ENCODE measurements around the gene CMSS1.

CMSS1 gene

DNA sequence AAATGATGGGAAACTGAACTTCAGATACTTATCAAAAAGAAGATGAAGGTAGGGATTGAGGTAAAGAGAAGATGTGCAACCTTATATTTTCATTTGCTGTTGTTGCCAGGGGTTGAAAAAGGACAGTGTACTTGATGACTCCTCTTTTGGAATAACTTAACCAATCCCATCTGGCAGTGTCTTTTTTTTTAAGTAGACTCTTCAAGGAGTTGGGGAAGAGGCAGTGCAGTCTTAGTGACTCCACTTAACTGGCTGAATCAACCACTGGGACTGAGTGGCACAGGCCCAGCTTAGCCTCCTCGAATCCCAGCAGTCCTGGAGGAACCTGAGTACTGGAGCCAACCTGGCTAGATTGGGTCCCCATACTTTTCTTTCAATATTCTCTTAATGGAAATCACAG lies 323.9 kb downstream of the CMSS1 start:
- no peak overlapping the region for H3K4me3 ChIP-seq (ENCODE audit: low read length)
- DNase-seq (ENCODE audit: low read depth) = no peak
- no peak for TF ChIP-seq CTCF (IDR thresholded peaks at IDR 0.05; ENCODE audit: insufficient read depth, low read depth, low read length, missing control alignments)

DNA sequence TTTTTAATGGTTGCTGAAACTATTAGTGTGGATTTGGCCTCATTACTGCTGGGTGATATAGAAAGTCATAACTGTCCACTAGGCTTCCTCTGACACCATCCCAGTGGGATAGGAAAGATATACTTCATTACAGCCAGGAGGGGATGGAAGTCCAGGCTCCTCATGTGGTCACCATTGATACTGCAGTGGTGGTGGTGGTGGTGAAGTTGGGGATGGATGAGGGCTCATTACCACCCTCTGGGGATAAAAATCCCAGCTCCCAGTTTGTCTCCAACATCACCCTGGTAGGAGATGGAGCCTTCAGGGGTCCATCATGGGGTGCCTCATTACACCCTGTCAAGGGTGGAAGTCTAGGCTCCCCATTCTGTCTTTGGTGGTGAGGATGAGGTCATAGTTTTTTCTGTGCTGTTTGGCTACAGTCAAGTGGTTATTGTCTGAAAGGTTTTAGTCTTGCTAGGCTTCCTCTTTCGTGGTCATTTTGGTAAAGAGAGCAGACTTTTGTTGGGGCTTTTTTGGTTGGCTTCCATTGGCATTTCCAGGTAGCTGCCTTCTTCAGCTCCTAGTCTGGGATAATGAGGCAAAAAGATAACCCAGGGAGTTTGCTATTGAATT lies 326.7 kb downstream of the CMSS1 start:
- no peak for DNase-seq (ENCODE audit: low read depth)
- no peak overlapping the region for H3K4me3 ChIP-seq (ENCODE audit: low read length)
- TF ChIP-seq CTCF (IDR thresholded peaks at IDR 0.05; ENCODE audit: insufficient read depth, low read depth, low read length, missing control alignments) = no peak

DNA sequence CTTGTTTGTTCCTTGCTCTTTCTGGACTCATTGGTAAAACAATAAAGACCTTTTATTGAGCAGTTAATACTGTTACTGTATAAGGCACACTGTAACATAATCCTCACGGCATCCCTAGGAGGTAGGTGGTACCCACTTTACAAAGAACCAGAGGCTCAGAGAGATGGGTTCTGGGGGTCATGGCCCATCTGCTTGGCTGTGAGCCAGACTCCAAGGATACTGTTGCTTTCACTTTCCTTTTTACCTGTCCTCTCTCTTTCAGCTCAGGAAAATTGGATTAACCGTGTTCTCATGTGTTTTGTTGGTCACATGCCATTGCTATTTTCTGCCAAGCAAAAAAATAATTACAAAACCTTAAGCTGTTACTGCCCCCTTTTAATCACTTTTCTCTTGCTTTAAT lies 331.5 kb downstream of the CMSS1 start:
- no peak overlapping the region for H3K4me3 ChIP-seq (ENCODE audit: low read length)
- no peak for TF ChIP-seq CTCF (IDR thresholded peaks at IDR 0.05; ENCODE audit: insufficient read depth, low read depth, low read length, missing control alignments)
- no peak for DNase-seq (ENCODE audit: low read depth)

DNA sequence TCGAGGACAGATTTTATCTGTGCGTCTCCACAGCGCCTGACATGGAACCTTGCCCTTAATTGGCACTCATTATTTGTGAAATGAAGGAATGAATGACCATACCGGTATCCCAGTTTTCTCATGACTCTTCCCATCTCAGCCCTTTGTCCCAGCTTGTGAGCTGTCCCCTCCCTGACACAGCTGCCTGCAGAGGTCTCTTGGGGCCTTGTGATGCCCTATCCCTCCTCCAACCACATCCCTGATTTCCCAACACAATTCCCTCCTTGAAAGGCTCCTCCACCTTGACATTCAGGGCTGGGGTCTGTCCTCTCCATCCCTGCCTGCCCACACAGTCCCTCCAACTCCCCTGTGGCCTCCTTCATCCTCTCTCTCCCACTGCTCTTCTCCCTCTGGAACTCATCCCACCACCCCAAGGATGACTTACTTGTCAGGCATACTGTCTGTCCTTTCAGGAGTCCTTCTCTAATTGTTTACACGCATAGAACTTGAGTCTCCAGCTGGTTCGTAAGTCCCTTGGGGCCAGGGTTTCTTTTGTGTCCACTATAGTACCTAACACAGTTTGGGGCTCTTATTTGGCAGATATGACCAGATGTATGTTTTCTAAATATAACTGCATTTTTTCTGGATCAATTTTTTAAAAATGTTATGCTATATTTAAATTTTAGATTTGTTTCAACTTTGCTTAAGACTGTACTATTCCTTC lies 332.2 kb downstream of the CMSS1 start:
- DNase-seq (ENCODE audit: low read depth) = no peak
- no peak overlapping the region for H3K4me3 ChIP-seq (ENCODE audit: low read length)
- no peak for TF ChIP-seq CTCF (IDR thresholded peaks at IDR 0.05; ENCODE audit: insufficient read depth, low read depth, low read length, missing control alignments)

DNA sequence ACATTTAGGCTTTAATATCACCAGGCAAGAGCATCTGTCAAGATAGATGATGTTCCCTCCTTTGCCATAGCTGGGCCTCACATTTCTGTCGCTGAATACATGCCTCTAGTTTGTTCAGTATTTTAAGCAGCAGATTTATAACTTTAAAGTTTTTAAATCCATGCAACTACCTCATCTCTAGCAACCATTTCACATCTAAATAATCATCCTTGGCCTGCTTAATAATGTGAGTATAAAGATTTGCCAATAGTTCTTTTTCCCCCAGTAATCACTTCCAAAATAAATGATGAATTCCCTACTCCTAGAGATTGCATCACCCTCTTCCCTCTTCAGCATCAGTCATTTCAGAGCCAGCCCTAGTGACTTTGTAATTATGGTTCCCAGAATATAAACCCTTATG lies 332.8 kb downstream of the CMSS1 start:
- H3K4me3 ChIP-seq (ENCODE audit: low read length) = no peak overlapping the region
- DNase-seq (ENCODE audit: low read depth) = no peak
- TF ChIP-seq CTCF (IDR thresholded peaks at IDR 0.05; ENCODE audit: insufficient read depth, low read depth, low read length, missing control alignments) = no peak

GRCh38 chr3:100151024-100151707 lies 333.5 kb downstream of the CMSS1 start:
- TF ChIP-seq CTCF (IDR thresholded peaks at IDR 0.05; ENCODE audit: insufficient read depth, low read depth, low read length, missing control alignments) = no peak
- H3K4me3 ChIP-seq (ENCODE audit: low read length) = no peak overlapping the region
- no peak for DNase-seq (ENCODE audit: low read depth)

Data from epithelial cell of esophagus (primary cell).